Fibroblast of lung (primary cell): ENCODE results near the gene FAM170B.

ENCODE experiments used
- EZH2 ChIP-seq: IDR thresholded peaks from 2 replicates; pipeline ENCODE4 v1.5.1; 2012; ENCODE audit warnings: low read length, control low read depth, mild to moderate bottlenecking; ENCODE audit errors: missing control alignments
- TF ChIP-seq, protein P1 (sequence below), 2 donors: IDR thresholded peaks in 1 of 2; conservative IDR thresholded peaks in 1 of 2; 1 replicate in 1 of 2; 2 replicates in 1 of 2; pipeline ENCODE4 v1.5.1; 2011 to 2012; ENCODE audit warnings: low read length in 2 of 2, control low read depth in 1 of 2, inconsistent platforms in 1 of 2, low read depth in 1 of 2, mild to moderate bottlenecking in 1 of 2

DNA sequence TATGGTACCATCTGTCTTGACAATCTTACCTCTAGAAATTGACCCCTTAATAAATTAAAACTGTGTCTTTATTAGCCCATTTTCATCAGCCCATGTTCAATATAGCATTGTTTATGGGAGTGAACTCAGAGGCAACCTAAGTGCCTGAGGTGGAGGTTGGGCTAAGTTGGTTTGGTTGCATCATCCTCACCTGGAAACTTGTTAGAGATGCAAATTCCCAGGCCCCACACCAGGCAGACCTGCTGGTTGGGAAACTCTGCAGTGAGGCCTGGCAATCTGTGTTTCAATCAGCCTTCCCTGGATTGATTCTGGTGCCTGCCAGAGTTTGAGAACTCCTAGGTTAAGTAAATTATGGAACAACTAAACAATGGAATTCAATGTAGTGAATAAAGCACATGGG lies 9.4 kb upstream of the FAM170B start:
- no peak for TF ChIP-seq EZH2
- TF ChIP-seq, protein P1, sequence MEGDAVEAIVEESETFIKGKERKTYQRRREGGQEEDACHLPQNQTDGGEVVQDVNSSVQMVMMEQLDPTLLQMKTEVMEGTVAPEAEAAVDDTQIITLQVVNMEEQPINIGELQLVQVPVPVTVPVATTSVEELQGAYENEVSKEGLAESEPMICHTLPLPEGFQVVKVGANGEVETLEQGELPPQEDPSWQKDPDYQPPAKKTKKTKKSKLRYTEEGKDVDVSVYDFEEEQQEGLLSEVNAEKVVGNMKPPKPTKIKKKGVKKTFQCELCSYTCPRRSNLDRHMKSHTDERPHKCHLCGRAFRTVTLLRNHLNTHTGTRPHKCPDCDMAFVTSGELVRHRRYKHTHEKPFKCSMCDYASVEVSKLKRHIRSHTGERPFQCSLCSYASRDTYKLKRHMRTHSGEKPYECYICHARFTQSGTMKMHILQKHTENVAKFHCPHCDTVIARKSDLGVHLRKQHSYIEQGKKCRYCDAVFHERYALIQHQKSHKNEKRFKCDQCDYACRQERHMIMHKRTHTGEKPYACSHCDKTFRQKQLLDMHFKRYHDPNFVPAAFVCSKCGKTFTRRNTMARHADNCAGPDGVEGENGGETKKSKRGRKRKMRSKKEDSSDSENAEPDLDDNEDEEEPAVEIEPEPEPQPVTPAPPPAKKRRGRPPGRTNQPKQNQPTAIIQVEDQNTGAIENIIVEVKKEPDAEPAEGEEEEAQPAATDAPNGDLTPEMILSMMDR (conservative IDR thresholded peaks at IDR 0.05 in 1 of 2, IDR thresholded peaks at IDR 0.05 in 1 of 2; ENCODE audit: low read depth in 1 of 2, low read length in 2 of 2) = no peak
